Measurements from ENCODE around the gene DRGX. TPM values are rescaled to one million over a fixed set of nuclear protein-coding genes. Genes with fewer than 3 reads are reported as not detected.

The DRGX gene
- total and polyA plus RNA-seq, 2 donors (not counting 3 experiments of a cell fraction or from before 2014, with no cell fraction given) = not detected

DNA sequence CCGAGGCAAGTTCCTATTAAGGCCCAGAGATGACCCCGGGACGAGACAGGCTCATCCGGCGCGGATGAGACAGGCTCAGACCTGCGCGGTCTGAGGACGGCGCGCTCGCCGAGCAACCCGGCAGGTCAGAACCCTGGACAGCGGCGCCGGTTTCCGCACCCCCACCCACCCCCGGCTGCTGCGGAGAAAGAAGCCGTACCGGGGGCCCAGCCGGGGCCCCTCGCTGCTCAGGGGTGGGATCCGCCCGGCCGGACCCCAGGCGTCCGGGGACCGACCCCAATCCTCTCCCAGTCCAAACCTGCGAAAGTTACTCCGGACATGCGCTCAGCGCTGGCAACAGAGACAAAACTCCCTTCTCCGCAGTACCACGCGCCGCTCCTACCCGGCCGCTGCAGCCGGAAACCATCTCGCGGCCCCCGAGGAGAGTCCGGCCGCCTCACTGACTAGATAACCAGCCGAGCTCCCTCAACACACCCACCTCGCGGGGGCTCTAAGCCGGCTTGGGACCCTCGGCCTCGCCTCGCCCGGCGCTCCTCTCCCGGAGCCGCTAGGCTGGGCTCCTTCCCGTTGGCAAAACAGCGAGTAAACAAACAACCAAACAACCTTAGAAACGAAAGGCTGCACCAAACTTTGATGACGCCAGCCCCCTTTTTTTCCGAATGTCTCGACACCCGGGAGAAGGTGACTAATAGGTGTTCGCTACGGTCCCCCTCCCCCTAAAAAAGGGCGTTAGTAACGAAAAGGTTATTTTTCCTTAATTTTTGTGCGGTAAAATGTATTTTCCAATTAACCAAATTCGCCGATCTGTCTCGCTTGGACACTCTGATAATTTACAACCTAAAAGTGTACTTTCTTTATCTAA, 2.3 kb upstream of the DRGX start:
- no peak overlapping the region for H3K9ac ChIP-seq (replicated peaks; ENCODE audit: extremely low read depth, insufficient read depth, low read length)
- peaks cover 3% of the 10 kb centered on the region for H3K4me1 ChIP-seq (ENCODE audit: control insufficient read depth, extremely low read depth, insufficient read depth, low read length)
- ChIA-PET POLR2A (no interaction called here), CTCF (interaction anchor here (1.6 kb wide), 1 partner anchor 10 kb away, joined by 20 read pairs; no protein-coding TSS in a partner anchor)
- no peak overlapping the region for H3K4me3 ChIP-seq (replicated peaks in 1 of 3; ENCODE audit: insufficient read depth in 1 of 3, low read depth in 1 of 3, low read length in 3 of 3)
- BruUV-seq (replicated peaks) = no TSS peak
- no peak overlapping the region for H2AFZ ChIP-seq (ENCODE audit: low read depth, low read length)
- no peaks in the 10 kb centered on the region for H3K9me1 ChIP-seq (replicated peaks; ENCODE audit: control insufficient read depth, extremely low read depth, insufficient read depth, low read length)
- no peaks in the 10 kb centered on the region for H3K9me3 ChIP-seq (replicated peaks; ENCODE audit: control insufficient read depth, insufficient read depth, low read length)
- H3K27me3 ChIP-seq (ENCODE audit: control insufficient read depth in 2 of 2, insufficient read depth in 2 of 2, low read length in 2 of 2) = peaks cover 70 to 79% of the 10 kb centered on the region in 2 experiments
- dilution Hi-C loops (cut with MboI; ENCODE audit: extremely low pct_ligation_motif_present, low sequenced_read_pairs) = no loop called here
- DNase-seq (ENCODE audit: low read depth, low spot score) = peak; percentile 32
- H3K4me2 ChIP-seq (ENCODE audit: insufficient read depth, low read length) = peak overlapping the region; percentile 47
- no peaks in the 10 kb centered on the region for H3K36me3 ChIP-seq (ENCODE audit: control insufficient read depth in 2 of 2, extremely low read depth in 1 of 2, insufficient read depth in 2 of 2, low read length in 2 of 2)
- no peaks in the 10 kb centered on the region for H3K79me2 ChIP-seq (ENCODE audit: control insufficient read depth, insufficient read depth, low read length)
- TF ChIP-seq EZH2 (IDR thresholded peaks at IDR 0.05; ENCODE audit: borderline replicate concordance, low read depth, low read length, severe bottlenecking) (peak; percentile 72), GATA2 (IDR thresholded peaks at IDR 0.05; ENCODE audit: insufficient read depth, insufficient read length, low read depth, low read length) (no peak)
- no peaks in the 10 kb centered on the region for H4K20me1 ChIP-seq (replicated peaks; ENCODE audit: control insufficient read depth, extremely low read depth, insufficient read depth, low read length)
- FAIRE-seq = no peak
- intact Hi-C loops (cut with micrococcal nuclease) = no loop called here
- no peak overlapping the region for H3K27ac ChIP-seq (ENCODE audit: insufficient read depth, low read depth, low read length)

GRCh38 chr10:49397036-49397999, 1.4 kb upstream of the DRGX start:
- intact Hi-C loops (cut with micrococcal nuclease) = no loop called here
- H3K4me3 ChIP-seq (replicated peaks in 1 of 3; ENCODE audit: insufficient read depth in 1 of 3, low read depth in 1 of 3, low read length in 3 of 3) = no peak overlapping the region
- no peaks in the 10 kb centered on the region for H3K9me3 ChIP-seq (replicated peaks; ENCODE audit: control insufficient read depth, insufficient read depth, low read length)
- H3K9ac ChIP-seq (replicated peaks; ENCODE audit: extremely low read depth, insufficient read depth, low read length) = no peak overlapping the region
- no peaks in the 10 kb centered on the region for H3K79me2 ChIP-seq (ENCODE audit: control insufficient read depth, insufficient read depth, low read length)
- no peak overlapping the region for H3K4me2 ChIP-seq (ENCODE audit: insufficient read depth, low read length)
- no peak overlapping the region for H3K27ac ChIP-seq (ENCODE audit: insufficient read depth, low read depth, low read length)
- peaks cover 3% of the 10 kb centered on the region for H3K4me1 ChIP-seq (ENCODE audit: control insufficient read depth, extremely low read depth, insufficient read depth, low read length)
- CTCF ChIA-PET = no interaction called here
- H3K9me1 ChIP-seq (replicated peaks; ENCODE audit: control insufficient read depth, extremely low read depth, insufficient read depth, low read length) = no peaks in the 10 kb centered on the region
- BruUV-seq (replicated peaks) = no TSS peak
- H3K27me3 ChIP-seq (ENCODE audit: control insufficient read depth in 2 of 2, insufficient read depth in 2 of 2, low read length in 2 of 2) = peaks cover 69 to 81% of the 10 kb centered on the region in 2 experiments
- no peak for FAIRE-seq
- POLR2A ChIA-PET = no interaction called here
- H3K36me3 ChIP-seq (ENCODE audit: control insufficient read depth in 2 of 2, extremely low read depth in 1 of 2, insufficient read depth in 2 of 2, low read length in 2 of 2) = no peaks in the 10 kb centered on the region
- no peak for DNase-seq (ENCODE audit: low read depth, low spot score)
- no peak overlapping the region for H2AFZ ChIP-seq (ENCODE audit: low read depth, low read length)
- no peaks in the 10 kb centered on the region for H4K20me1 ChIP-seq (replicated peaks; ENCODE audit: control insufficient read depth, extremely low read depth, insufficient read depth, low read length)
- dilution Hi-C loops (cut with MboI; ENCODE audit: extremely low pct_ligation_motif_present, low sequenced_read_pairs) = no loop called here
- TF ChIP-seq POLR2A (IDR thresholded peaks at IDR 0.05; ENCODE audit: low read depth, low read length) (no peak), GATA2 (IDR thresholded peaks at IDR 0.05; ENCODE audit: insufficient read depth, insufficient read length, low read depth, low read length) (no peak), JUN (IDR thresholded peaks at IDR 0.05; ENCODE audit: borderline replicate concordance, insufficient read depth, insufficient read length, low read depth) (no peak), MYC (IDR thresholded peaks at IDR 0.05; ENCODE audit: low read depth, low read length) (no peak), POLR2AphosphoS5 (IDR thresholded peaks at IDR 0.05; ENCODE audit: insufficient read depth, low read depth, low read length) (no peak), MAX (IDR thresholded peaks at IDR 0.05; ENCODE audit: insufficient read depth, insufficient read length) (no peak), FOS (IDR thresholded peaks at IDR 0.05; ENCODE audit: borderline replicate concordance, insufficient read depth, low read length) (no peak), EZH2 (IDR thresholded peaks at IDR 0.05; ENCODE audit: borderline replicate concordance, low read depth, low read length, severe bottlenecking) (no peak), CTCF (IDR thresholded peaks at IDR 0.05; ENCODE audit: extremely low read depth in 1 of 2, insufficient read depth in 1 of 2, low read depth in 1 of 2, low read length in 2 of 2) (no peak)

All from endothelial cell of umbilical vein (primary cell).